NCI-H1105 (cell line): Measurements from ENCODE around the gene MINAR1.
"Not testable (repeated sequence)": the region's sequence is repeated elsewhere in the genome, so short reads cannot be mapped to it uniquely, and the experiment has no call there.

Experiments used
- DNase-seq: peaks from one replicate; lab custom pipeline; 2025; lab: John Stamatoyannopoulos, UW

MINAR1 gene

GRCh38 chr15:79431636-79432344 lies at the start of gene MINAR1:
Gene MINAR1, plus strand, starts transcription at chr15:79432336. Its CDS starts 23,812 bp downstream, at chr15:79456148.
- DNase-seq, result no peak

GRCh38 chr15:79394231-79394630 lies 37.9 kb upstream of the MINAR1 start:
- DNase-seq, result no peak

GRCh38 chr15:79396850-79397249 lies 35.3 kb upstream of the MINAR1 start:
- no peak for DNase-seq

- no peak for DNase-seq
Observed at GRCh38 chr15:79397269-79397910, 34.7 kb upstream of the MINAR1 start.

GRCh38 chr15:79399606-79400005 lies 32.5 kb upstream of the MINAR1 start:
- no peak for DNase-seq

GRCh38 chr15:79400650-79401049 lies 31.5 kb upstream of the MINAR1 start:
- DNase-seq, result no peak

- no peak for DNase-seq
Observed at GRCh38 chr15:79401301-79401700, 30.8 kb upstream of the MINAR1 start.

GRCh38 chr15:79402136-79402535 lies 30.0 kb upstream of the MINAR1 start:
- no peak for DNase-seq

GRCh38 chr15:79403501-79403900 lies 28.6 kb upstream of the MINAR1 start:
- DNase-seq, result no peak

- no peak for DNase-seq
Observed at GRCh38 chr15:79406210-79406609, 25.9 kb upstream of the MINAR1 start.

GRCh38 chr15:79408041-79408440 lies 24.1 kb upstream of the MINAR1 start:
- no peak for DNase-seq

- DNase-seq, result no peak
Observed at GRCh38 chr15:79410237-79410636, 21.9 kb upstream of the MINAR1 start.

- DNase-seq, result no peak
Observed at GRCh38 chr15:79412010-79412409, 20.1 kb upstream of the MINAR1 start.

- no peak for DNase-seq
Observed at GRCh38 chr15:79412429-79412828, 19.7 kb upstream of the MINAR1 start.

- DNase-seq, result no peak
Observed at GRCh38 chr15:79416876-79417275, 15.3 kb upstream of the MINAR1 start.

GRCh38 chr15:79418693-79419279 lies 13.3 kb upstream of the MINAR1 start:
- no peak for DNase-seq

GRCh38 chr15:79425591-79426295 lies 6.4 kb upstream of the MINAR1 start:
- no peak for DNase-seq

- DNase-seq, result not testable (repeated sequence)
Observed at GRCh38 chr15:79426899-79427298, 5.2 kb upstream of the MINAR1 start.

GRCh38 chr15:79427781-79428598 lies 4.1 kb upstream of the MINAR1 start:
- no peak for DNase-seq

GRCh38 chr15:79430901-79431635 lies 1.1 kb upstream of the MINAR1 start:
- no peak for DNase-seq
